ENCODE data around the gene HSD11B1.

HSD11B1 gene

DNA sequence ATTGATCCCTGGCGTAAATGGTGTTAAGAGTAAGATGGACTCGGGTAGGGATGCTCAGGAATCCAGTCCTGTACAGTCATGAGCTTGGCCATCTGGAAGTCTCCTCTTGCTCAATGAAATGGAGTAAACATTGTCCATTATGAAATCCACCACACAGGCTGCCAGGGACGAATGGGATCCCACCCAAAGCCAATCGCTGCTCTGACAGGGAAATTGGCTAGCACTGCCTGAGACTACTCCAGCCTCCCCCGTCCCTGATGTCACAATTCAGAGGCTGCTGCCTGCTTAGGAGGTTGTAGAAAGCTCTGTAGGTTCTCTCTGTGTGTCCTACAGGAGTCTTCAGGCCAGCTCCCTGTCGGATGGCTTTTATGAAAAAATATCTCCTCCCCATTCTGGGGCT lies at the start of gene HSD11B1:
HSD11B1 (plus strand) TSS at position 263 of the 400 bp plus-strand sequence; CDS start at position 360, 97 bp downstream.
- DNase-seq: no peak

DNA sequence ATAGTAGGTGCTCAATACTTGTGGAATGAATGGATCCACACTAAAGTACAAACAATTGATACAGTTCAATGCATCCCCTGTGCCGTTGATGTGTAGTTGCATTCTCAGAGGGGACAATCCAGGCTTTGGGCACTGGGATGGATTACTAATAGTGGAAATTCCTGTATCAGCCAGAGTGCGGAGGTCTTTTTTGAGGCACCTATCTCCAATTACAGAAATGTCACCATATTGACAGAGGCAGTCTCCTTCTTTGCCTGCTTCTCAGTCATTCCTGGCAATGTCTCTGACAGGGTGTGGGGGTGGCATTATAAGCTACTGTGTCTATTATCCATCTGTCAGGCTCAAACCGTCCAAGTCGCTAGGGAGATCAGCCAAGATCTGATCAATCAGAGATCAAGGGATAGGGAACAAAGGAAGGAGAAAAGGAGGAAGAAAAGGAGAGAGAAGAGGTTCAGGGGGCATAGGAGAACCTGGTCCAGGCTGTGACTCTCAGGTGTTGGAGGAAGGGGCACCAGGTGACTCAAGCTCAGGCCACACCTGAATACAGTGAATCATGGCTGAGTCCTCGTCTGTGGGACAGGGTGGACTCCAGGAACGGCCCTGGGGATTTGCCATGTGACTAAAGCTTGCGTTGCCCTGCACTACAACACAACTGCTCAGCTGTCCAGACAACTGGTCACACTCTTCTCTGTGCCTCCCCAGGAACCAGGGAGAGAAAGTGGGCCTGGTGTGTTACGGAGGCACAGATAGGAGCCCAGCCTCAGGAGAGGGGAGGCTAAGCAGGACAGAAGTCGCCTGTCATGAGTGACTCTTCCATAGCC lies 49.0 kb upstream of the HSD11B1 start:
- no peak for DNase-seq

DNA sequence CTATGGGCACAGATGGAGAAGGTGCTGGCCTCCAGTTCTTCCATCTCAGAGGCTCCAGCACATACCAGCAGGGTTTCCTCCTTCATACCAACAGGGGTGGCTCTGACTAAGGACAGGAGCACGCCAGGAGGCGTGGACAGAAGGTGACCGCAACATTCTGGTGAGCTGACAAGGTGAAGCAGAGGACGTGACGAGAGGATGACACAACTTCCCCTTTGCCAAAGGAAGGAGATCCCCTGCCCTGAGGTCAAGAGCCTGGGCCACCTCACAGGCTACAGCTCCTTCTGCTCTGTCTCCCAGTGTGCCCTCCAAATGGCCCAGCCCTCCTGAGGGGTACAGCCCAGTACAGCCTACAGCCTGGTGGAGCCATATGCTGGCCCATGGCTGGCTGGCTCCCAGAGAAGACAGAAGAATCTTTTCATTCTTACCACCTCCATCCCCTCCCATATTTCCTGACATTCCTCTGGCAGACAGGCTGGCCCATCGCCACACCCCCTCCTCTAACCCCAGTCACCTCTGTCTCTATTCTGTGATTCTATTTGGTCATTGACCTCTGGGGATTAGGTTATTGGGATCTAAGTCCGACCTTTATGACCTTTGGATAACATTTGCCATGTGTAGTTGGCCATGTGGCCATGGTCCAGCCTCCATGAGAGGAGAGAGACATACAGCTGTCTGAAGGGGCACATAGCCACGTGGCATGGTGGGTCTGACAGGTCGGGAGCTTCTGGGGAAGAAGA lies 47.3 kb upstream of the HSD11B1 start:
- no peak for DNase-seq

DNA sequence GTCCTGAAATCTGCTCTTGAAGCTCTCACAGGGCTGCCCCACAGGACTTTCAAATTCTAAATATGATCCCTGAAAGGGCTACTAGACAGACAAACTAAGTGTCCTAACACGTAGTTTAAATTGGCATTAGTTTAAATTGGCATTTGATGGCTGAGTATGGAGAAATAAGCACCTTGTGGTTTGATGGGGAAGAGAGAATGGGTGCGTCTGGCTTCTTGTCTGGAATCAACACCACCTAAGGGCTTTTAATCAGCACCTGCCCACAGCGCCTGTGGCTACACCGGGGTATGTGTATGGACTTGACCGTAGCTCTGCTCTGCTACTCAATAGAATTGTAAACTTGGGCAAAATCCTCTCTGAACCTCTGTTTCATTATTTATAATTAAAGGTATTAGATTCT lies 46.7 kb upstream of the HSD11B1 start:
- no peak for DNase-seq

DNA sequence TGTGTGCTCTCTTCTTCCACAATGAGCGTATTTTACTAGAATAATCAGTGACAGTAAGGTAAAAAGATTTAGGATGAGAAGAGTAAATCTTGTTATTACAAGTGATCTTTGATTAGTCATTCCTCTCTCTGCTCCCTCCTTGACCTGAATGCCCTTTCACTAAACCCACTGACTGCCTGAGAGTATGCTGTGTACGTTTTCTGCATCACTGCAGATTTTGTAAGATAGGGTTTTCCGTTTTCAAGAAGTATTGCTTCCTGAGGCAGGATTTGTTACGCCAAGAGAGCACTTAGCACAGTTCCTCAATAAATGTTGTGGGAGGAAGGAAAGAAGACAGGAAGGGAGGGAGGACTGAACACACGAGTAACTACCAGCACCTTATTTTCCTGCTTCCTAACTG lies 44.7 kb upstream of the HSD11B1 start:
- DNase-seq: no peak

DNA sequence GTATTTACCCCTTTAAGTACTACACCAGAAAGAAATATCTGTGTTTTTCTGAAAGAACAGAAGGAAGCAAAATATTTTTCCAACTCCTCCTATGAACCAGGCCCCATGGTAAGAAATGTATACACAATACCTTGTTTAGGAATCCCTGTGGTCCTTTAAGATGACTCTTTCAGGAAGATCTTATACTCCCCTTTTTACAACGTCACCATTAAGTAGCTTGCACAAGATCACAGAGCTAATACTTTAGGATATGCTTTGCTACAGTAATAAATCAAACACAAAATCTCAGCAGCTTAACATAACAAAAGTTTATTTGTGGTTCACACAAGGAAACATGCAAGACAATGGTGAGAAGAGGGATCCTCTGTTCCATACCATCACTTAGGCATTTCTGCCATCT lies 43.6 kb upstream of the HSD11B1 start:
- no peak for DNase-seq

DNA sequence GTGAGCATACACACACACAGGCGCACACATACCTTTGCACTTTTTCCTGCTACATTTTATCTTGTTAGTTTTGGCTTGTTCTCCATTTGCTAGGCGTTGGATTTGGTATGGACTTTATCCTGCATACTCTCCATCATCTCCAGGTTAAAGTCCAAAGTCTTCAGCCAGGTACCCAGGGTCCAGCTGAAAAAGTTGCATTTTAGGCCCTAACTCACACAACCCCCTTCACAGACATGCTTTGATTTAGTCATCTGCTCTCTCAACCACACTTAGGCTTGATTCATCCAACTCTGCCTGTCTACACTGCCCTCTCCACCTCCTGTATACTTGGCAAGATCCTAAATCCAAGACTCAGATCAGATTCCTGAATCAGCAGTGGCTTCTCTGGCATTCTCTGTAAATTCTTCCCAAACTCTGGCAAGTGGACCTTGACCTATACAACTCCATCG lies 41.7 kb upstream of the HSD11B1 start:
- no peak for DNase-seq

DNA sequence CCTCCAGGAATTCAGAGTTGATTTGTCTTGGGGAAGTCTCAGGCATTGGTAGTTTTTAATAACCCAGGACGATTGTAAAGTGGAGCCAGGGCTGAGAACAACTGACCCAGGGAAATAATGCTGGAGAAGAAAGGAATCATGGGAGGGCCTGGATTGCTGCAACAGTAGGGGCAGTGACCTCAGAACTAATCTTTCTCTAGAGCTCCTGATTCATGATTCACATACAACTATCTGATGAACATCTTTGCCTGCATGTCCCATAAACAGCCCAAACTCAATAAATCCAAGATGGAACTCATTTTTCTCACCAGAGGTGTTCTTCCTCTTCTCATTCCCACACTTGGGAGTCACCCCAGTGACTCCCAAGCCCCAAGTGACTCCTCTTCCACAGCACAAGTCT lies 37.5 kb upstream of the HSD11B1 start:
- DNase-seq: no peak

DNA sequence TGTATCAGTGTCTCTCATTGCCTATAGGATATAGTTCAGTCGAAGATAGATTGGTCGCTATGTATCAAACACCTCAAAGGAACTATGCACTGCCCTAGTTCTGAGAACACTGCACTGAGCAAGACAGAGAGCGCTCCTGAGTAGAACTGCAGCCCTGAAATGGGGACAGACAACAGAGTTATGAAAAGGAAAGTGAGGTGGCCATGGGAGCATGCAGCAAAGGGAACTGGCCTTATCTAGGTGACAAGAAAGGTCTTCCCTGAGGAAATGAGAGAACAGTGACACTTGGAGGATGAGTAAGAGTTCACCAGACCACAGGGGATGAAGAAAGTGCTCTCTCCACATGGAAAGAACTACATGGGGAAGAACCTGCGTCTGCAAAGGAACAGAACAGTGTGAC lies 36.9 kb upstream of the HSD11B1 start:
- no peak for DNase-seq

DNA sequence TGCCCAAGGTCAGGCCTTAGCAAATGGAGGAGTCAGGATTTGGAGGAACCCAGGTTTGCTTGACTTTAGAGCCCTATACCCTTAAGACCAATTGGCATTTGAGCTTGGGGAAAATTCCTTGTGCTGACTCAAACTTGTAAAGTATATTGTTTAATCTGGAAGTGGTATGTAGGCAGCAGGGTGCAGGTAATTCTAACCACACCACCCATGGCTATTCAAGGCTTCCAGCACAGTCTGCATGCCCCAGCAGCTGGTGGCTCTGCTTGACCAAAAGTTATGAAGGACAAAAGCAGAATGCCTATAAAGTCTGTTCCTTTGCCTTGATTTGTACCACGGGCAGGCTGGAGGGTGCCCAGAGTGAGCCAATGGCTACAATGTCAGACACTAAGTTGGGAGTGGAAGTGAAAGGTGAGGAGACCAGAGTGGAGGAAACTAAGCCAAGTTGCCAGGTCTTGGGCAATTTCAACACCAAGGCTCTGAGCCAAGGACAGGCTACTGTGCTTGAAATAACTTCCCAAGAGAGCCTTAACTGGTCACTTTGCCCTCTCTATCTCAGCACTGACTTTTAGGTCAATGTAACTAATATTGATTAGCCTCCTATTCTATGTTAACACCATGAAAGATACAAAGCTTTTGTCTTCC lies 34.1 kb upstream of the HSD11B1 start:
- no peak for DNase-seq

DNA sequence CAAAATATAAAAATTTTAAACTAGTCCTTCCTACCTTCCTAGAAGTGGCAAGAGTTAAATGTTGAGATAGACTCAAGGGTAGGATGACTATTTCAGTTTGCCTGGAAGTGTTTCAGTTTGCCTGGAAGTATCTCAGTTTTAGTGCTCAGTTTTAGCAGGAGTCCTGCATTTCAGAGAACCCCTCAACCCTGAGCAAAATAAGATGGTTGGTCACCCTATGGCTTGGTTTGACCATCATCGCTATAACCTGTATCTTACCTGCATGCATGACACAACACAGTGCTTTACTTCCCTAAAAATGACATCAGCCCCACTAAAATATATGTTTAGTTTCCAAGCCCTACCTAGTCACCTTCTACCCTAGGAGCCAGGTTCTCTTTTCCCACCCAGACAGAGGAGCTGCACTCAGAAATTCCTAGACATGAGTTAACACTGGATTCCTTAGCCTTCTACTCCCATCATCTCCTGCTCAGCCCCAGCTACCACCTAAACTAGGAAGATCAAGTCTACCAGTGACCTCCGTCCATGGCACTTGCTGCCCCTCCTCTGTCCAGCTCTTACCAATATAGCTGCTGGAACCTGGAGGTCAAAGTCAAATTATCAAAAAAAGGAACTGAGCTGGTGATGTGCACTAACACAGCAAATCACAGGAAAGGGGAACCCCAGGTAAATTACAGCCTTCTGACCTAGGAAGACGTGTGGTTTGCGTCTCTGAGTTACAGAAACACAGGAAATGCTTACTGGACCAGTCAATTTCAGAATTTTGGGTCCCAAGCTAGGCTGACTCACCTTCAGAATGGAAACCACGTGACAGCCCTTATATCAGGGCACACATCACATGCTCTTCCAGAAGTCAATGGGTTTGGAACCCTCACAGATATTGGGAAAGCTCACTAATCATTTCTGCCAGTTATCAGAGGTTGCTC lies 31.7 kb upstream of the HSD11B1 start:
- DNase-seq: no peak

DNA sequence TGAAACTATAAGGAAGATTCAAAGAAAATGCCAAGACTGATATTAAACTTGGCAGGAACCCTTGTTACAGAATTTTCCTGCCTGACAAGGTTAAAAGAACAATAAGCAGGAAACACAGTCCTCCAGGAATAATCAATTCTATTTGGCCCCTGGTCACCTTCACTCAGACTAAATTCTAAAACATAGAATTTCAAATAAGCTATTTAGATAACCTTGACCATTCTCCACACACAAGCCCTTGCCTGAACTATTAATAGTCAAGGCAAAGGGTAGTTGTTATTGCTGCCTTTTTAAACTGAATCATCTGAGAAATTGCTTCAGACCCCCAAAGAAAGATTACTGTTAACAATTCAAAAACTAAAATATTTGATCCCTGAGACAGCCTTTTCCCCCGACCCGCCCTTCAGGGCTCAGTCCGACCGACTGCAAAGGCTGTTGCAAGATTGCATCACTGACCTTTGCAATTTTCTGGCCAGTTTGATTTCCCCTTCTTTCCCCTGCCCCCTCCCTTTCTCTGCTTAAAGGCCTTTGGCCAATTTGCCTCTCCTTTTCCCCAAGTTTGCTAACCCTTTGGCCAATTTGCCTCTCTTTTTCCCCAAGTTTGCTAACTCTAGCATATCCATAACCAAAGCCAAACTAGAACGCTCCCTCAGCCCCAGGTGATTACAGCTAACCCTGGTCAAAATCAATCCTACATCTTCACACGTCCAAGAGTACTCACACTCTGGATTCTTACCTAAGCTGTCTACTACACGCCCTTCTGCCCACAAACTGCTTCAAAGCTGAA lies 30.8 kb upstream of the HSD11B1 start:
- DNase-seq: no peak

DNA sequence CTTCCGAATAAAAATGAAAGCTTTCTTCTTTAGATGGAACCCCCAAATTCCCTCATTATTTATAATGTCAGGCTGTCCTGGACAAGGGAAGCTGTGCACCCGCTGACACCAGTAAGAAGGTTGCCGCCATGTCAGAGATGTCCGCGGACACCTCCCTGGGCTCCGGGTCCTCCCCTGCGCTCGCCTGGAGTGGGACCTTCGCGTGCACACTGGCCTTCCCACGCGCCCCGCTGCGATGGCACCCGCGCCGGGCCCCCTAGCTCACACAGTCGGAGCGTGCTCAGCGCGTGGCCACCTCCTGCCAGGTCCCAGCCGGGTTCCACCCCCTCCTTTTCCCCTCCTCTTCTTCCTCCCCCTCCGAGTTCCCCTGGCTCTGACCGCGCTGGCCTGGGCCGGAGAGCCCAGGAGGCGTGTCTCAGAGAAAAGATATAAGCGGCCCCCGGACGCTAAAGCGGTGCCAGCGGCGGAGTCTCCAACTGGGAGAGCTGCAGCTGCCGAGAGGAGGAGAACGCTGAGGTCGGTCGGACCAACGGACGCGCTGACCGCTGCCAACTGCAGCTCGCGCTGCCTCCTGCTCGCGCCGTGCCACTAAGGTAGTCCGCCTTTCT lies 29.6 kb upstream of the HSD11B1 start, which contains the start of gene G0S2:
G0S2 (plus strand) TSS at position 456 of the 608 bp plus-strand sequence. CDS start 273 bp downstream, outside the sequence.
- DNase-seq: peak; percentile 36

DNA sequence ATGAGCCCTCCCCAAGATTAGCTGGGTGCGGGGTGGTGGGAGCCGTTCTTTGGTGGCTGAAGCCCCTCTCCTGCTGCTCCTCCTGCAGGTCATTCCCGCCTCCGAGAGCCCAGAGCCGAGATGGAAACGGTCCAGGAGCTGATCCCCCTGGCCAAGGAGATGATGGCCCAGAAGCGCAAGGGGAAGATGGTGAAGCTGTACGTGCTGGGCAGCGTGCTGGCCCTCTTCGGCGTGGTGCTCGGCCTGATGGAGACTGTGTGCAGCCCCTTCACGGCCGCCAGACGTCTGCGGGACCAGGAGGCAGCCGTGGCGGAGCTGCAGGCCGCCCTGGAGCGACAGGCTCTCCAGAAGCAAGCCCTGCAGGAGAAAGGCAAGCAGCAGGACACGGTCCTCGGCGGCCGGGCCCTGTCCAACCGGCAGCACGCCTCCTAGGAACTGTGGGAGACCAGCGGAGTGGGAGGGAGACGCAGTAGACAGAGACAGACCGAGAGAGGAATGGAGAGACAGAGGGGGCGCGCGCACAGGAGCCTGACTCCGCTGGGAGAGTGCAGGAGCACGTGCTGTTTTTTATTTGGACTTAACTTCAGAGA lies 29.0 kb upstream of the HSD11B1 start:
- DNase-seq: no peak

DNA sequence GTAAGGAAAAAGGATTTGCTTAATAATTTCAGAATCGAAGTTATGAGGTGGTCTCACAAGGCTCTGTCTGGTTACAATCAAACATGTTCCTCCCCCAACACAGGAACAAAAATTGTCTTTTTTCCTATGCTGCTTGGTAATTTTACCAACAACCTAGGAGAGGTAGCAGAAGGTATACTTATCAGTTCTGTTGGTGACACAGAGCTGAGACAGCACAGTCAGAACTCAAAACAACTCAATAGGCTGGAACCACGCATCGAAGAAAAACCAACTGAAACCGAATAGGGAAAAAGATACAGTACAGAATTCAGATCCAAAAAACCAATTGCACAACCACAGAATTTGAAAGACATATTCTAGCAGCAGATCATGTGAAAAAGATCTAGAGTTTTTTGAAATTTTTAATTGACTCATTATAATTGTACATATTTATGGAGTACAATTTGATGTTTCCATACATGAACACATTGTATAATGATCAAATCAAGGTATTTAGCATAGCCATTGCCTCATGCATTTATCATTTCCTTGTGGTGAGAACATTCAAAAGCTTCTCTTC lies 25.6 kb upstream of the HSD11B1 start:
- no peak for DNase-seq

DNA sequence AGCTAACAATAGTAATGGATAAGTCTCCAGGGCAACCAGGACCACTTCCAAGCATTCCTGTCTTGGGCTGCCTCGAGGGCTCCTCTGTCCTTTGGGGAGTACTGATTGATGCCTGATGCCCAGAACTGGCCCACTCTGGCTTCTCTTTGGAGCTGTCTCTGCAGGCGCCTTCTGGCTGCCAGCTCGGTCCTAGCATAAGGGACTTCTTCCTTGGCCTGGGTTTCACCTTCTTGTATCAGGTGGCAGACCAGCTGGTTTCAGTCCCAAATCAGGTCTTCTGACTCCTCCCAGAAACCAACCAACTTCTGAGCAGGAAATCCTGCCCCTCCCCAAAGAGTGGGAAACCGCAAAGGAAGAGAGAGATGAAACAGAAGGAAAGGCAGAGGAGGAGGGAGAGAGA lies 18.8 kb upstream of the HSD11B1 start:
- DNase-seq: no peak

DNA sequence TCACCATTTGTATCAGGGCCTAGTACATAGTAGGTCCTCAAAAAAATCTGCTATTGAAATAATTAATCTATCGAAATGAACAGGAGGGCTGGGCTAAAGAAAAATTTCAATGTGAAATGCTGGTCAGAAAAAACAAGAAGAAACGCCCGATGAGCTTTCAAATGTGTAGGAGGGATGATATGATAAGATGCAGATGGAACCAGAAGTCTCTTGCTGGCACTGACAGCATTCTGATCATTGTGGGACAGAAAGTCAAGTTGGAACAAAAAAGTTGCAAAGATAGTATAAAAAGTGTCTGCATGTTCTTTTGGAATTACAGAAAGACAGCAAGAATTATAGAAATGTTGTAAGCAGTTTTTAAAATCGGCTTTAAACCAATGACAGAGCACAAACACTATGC lies 18.3 kb upstream of the HSD11B1 start:
- DNase-seq: no peak

DNA sequence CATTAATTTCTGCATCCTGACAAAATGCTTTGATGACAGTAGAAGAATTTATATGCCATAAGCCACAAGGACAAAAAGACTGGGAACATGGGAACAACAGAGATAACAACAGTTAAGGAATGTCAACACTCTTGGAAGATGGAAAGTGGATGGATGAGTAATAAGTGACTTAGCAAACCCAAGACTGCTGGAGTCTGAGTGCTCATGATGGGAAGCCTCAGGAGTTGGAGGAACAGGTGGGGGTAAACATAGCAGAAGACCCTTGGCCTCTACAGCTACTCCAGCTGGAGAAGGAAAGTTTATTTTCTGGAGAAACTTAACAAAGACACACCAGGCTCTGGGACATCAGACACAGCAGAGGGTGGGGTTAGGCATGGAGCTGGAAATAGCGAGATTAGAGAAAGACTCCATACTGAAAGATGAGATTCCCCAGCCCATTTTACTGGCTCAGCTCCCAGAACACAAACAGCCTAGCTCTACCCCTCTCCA lies 15.9 kb upstream of the HSD11B1 start:
- DNase-seq: no peak

DNA sequence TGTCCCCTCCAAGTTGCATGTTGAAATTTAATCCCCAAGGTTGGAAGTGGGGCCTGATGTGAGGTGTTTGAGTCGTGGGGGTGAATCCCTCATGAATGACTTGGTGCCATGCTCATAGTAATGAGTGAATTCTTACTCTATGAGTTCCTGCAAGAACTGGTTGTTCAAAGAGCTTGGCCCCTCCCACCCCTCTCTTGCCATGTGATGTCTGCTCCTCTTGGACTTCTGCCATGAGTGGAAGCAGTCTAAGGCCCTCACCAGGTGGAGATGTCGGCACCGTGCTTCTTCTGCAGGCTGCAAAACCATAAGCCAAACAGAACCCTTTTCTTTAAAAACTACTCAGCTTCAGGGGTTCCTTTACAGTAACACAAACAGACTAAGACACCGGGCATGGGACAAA lies 15.2 kb upstream of the HSD11B1 start:
- DNase-seq: no peak

DNA sequence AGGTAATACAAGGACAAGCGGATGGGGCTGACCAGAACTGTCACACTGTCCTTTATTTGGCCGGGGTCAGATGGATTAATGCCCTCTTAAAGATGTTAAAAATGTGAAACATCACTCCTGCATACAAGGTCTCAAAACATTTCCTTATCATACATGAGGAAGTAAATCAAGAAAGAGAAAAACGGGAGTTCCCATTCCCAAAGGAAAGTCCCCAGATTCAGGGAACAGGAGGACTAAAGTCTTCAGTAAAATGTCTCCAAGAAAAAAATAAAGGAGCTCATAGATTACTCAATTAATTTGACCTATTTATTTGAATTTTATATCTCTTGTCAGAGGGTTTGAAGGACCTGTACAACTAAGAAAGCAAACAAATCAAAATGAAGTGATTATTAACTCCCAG lies 13.4 kb upstream of the HSD11B1 start:
- no peak for DNase-seq

All from NCI-H524 treated with DMSO at 0.1 percent for 48 hours (cell line).